Epithelial cell of esophagus (primary cell): ENCODE data around the gene CMAS.

ENCODE experiments used
- DNase-seq: peaks from one replicate; pipeline ENCODE4 v3.0.0; 2010; ENCODE audit warnings: low read depth
- H3K4me3 ChIP-seq: 2 replicates; pipeline ENCODE4 v1.5.1; 2011; ENCODE audit warnings: mild to moderate bottlenecking, low read length, control low read depth
- CTCF ChIP-seq: IDR thresholded peaks from 2 replicates; pipeline ENCODE4 v1.5.1; 2011; ENCODE audit warnings: low read depth, mild to moderate bottlenecking, low read length, control low read depth, inconsistent platforms; ENCODE audit not compliant: insufficient read depth; ENCODE audit errors: missing control alignments

CMAS gene

GRCh38 chr12:22034709-22035506 is 11.1 kb upstream of the CMAS start:
- no peak overlapping the region for H3K4me3 ChIP-seq
- DNase-seq, result no peak
- TF ChIP-seq CTCF, result no peak

- TF ChIP-seq CTCF, result no peak
- H3K4me3 ChIP-seq, result no peak overlapping the region
- DNase-seq, result peak; percentile 21
Measured at GRCh38 chr12:22037947-22038346, 8.1 kb upstream of the CMAS start.

- no peak overlapping the region for H3K4me3 ChIP-seq
- TF ChIP-seq CTCF, result no peak
- no peak for DNase-seq
Measured at GRCh38 chr12:22038734-22039133, 7.3 kb upstream of the CMAS start.

- no peak for TF ChIP-seq CTCF
- no peak overlapping the region for H3K4me3 ChIP-seq
- no peak for DNase-seq
Measured at GRCh38 chr12:22039361-22039760, 6.7 kb upstream of the CMAS start.

- no peak for TF ChIP-seq CTCF
- peak; percentile 85 for DNase-seq
- no peak overlapping the region for H3K4me3 ChIP-seq
Measured at GRCh38 chr12:22042976-22043669, 2.9 kb upstream of the CMAS start.

GRCh38 chr12:22043943-22044342 is 2.1 kb upstream of the CMAS start:
- TF ChIP-seq CTCF, result no peak
- no peak overlapping the region for H3K4me3 ChIP-seq
- no peak for DNase-seq
